Measurements from ENCODE around the gene FSIP2.
A peak's percentile ranks its signal among the peaks of the same experiment; 100 is the strongest.

The FSIP2 gene, protein sequence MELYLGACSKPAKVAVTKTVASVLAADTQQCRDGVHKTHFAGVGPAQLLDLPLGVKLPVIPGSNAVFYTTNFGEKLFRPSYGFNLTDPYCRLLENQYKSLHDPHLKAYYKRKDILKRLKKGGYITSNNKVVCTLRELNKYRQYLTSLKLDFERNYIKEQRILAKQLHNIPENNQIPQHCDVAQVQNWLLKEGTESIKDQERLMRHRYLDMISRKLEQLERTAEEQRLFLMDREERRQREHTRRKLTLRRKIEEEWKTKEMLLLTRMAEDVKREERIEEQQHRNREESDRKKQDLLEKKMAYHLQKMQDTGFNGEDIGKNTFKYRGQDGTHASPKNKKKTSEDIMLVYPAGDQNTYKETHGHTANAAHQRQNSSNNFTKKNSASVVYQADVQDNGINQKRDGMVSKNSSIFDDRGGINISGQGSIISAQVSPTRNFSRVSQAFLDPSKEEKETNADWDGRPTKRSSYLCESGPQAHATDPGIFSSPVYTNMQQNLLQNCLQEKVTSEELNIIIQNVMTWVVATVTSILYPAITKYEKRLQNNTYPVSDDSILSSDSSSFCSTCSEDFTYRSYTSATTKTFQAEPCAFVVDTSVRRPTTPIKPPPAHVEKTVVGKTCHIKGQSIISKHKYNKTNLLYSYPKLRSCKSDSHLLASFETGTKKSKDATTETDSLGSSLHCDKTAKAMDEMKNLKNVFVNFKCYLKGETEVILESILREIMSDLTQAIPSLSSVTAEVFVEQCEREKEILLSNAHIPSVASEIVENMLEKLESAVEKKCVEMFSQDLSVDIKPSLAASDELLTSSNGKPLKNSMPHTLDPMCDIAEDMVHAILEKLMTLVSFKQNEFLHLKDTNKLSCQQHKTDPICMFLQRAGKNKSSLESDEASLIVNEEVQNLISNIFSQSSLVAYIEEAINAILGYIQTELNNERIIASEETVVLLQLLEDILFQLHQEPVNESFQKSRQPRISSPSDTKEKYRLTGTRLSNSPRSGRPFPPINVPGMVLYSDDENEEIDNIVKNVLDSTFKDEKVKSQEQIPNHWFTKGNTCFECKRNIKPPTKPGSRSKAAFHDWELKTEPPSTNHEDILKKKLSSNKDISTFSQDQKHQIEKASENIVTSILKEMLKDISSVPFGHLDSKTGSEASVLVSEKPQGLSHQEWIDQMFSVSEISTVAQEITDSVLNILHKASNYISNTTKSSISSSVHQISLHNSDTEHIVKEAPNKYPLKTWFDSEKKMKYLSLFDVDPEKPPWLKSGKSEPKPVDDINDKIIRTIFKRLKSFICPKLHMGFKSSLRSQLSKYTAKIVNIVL (N-terminal part only)

DNA sequence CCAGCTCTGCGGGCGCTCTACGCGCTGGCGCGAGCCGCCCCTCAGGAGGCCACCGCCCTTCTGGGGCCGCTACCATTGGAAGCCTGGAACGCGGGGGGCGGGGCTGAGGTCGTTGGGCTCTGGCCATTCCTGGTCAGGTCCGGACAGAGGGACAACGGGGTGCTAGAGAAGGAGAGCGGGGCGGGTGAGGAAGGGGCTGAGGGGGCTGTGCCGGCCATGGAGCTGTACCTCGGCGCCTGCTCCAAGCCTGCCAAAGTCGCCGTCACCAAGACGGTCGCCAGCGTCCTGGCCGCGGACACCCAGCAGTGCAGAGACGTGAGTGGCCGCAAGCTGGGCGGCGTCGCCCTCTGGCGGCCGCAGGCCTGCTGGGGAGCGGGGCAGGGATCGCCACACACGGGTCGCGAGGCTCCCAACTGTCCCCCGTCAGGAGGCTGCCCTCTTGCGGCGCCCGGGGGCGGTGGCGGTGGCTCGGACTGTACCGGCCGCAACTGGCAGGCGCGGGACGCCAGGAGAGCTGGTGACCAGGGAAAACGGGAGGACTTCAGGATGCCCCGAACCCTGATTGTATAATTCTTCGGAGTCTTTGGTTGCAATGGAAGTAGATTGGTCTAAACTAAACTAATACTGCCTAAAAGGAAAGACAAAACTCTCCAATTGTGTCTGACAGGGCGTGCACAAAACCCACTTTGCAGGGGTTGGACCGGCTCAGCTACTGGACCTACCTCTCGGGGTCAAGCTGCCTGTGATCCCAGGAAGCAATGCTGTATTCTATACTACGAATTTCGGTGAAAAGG is at the start of gene FSIP2:
Gene FSIP2 (plus strand): TSS at position 126 of the 794 bp plus-strand sequence. CDS start 91 bp downstream, at position 217.
- TF ChIP-seq, protein P1, sequence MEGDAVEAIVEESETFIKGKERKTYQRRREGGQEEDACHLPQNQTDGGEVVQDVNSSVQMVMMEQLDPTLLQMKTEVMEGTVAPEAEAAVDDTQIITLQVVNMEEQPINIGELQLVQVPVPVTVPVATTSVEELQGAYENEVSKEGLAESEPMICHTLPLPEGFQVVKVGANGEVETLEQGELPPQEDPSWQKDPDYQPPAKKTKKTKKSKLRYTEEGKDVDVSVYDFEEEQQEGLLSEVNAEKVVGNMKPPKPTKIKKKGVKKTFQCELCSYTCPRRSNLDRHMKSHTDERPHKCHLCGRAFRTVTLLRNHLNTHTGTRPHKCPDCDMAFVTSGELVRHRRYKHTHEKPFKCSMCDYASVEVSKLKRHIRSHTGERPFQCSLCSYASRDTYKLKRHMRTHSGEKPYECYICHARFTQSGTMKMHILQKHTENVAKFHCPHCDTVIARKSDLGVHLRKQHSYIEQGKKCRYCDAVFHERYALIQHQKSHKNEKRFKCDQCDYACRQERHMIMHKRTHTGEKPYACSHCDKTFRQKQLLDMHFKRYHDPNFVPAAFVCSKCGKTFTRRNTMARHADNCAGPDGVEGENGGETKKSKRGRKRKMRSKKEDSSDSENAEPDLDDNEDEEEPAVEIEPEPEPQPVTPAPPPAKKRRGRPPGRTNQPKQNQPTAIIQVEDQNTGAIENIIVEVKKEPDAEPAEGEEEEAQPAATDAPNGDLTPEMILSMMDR (IDR thresholded peaks at IDR 0.05; ENCODE audit: control insufficient read depth, insufficient read depth, low read depth, low read length, missing control alignments), result peak; percentile 35
- no peak for DNase-seq (ENCODE audit: low read depth)
- H3K4me3 ChIP-seq (ENCODE audit: control insufficient read depth, low read depth, low read length), result peak within 1 kb of the TSS; percentile 27

DNA sequence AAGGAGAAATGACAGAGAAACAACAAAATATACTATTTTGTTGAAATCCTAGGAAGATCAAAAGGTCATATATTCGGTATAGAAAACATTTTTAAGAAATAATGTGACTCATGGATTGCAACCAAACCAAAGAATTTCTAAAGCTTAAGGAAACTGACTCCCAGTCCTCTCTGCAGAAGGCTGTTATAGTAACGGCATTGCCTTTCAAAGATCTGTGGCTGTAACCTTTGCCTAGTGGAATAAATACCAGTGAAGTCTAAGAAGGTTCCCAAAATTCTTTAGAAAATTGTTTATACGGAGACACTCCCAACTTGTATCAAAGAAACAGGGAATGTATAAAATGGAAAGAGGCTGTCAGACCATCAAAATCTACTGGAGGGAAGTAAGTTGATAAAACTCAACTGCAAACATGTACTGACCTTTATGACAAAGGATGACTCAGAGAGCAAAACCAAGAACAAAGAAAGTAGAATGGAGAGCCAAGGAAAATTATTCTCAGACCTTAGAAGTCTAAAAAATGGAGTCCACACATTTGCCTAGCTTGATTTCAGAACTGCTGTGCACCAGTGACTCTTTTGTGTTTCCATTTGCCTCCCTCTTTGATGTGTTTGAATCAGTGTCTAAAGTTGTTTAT is 48.6 kb upstream of the FSIP2 start:
- no peak for DNase-seq (ENCODE audit: low read depth)
- H3K4me3 ChIP-seq (ENCODE audit: control insufficient read depth, low read depth, low read length), result no peak overlapping the region
- TF ChIP-seq, protein P1 (IDR thresholded peaks at IDR 0.05; ENCODE audit: control insufficient read depth, insufficient read depth, low read depth, low read length, missing control alignments), result no peak

DNA sequence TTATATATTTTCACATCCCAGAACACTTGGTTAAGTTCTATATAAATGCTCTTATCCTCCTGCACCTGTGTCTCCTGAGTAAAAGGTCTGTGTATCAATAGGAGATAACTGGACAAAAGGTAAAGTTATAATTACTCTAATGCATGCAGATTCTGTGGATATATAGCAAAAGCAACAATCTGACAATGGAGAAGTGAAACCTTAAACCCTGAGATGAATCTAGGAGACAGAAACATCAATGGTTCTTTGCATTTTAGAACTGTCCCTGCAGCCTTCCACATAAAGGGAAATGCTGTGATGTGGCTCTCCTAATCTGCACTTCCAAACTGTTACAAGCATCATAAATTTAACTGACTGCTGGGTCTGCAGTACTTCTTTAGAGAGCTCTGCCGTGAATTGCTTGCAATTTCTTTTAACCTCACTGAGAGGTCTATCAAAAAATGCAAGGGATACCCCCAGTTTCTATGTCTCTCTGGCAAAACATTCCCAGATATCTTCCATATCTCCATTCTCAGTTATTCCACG is 42.8 kb upstream of the FSIP2 start:
- TF ChIP-seq, protein P1 (IDR thresholded peaks at IDR 0.05; ENCODE audit: control insufficient read depth, insufficient read depth, low read depth, low read length, missing control alignments), result no peak

DNA sequence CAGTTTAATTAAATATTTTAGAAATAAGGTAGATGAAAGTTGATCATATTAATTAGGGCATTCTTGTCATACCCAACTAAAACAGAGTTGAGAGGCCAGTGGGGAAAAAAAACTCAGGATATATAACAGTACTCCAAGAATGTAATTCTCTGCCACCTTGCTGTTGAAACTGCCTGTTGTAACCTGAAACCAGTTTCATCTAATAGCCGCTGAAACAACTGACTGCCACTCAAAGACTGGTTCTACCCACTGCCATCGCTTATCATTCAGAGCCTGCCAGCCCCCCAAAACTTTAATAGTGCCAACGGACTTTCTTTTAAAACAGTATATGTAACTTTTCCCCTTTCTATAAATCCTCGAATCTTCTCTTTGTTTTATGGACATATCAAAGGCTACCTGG is 37.7 kb upstream of the FSIP2 start:
- no peak for DNase-seq (ENCODE audit: low read depth)
- H3K4me3 ChIP-seq (ENCODE audit: control insufficient read depth, low read depth, low read length), result no peak overlapping the region
- TF ChIP-seq, protein P1 (IDR thresholded peaks at IDR 0.05; ENCODE audit: control insufficient read depth, insufficient read depth, low read depth, low read length, missing control alignments), result no peak

More for the DNA sequence above, 42.8 kb upstream of the FSIP2 start:
- H3K4me3 ChIP-seq (ENCODE audit: control insufficient read depth, low read depth, low read length), result no peak overlapping the region
- DNase-seq (ENCODE audit: low read depth), result no peak

DNA sequence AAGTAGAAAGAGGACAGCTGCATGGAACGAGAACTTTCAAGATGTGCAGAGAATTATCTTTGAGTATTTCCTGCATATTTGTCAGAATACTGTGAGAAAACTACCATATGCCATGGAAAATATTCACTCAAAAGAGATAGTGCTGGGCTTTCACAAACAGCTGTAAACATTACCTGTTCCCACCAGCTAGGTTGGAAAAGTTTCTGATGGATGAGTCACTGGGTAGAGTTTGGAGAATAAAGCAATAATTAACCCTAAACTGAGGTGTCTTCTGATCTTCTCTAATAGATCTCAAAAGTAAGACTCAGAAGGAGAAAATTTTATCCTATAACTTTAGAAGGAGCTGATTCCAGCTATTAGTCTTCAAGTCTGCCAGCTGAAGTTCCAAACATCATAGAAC is 3.9 kb upstream of the FSIP2 start:
- DNase-seq (ENCODE audit: low read depth), result no peak
- TF ChIP-seq, protein P1 (IDR thresholded peaks at IDR 0.05; ENCODE audit: control insufficient read depth, insufficient read depth, low read depth, low read length, missing control alignments), result no peak
- H3K4me3 ChIP-seq (ENCODE audit: control insufficient read depth, low read depth, low read length), result no peak overlapping the region

Measured in AG09309 (cell line).